HEK293 (cell line): ENCODE results near the gene IL16.

ENCODE experiments used
- CTCF ChIP-seq: fragments of 450-650 bp; formaldehyde crosslinking; IDR thresholded peaks from 2 replicates; pipeline ENCODE4 v1.5.1; 2016; ENCODE audit warnings: missing biosample characterization, missing genetic modification characterization
- SETDB1 ChIP-seq: IDR thresholded peaks from one replicate; pipeline ENCODE4 v1.6.1; 2017; ENCODE audit warnings: mild to moderate bottlenecking, low read length, moderate library complexity, mixed read lengths; ENCODE audit not compliant: insufficient read length
- ZNF184 ChIP-seq: fragments of 450-650 bp; IDR thresholded peaks from 2 replicates; pipeline ENCODE4 v1.5.1; 2018; ENCODE audit warnings: missing biosample characterization, mild to moderate bottlenecking, missing genetic modification characterization

GRCh38 chr15:81291916-81292522 lies 95.3 kb downstream of the IL16 start:
- TF ChIP-seq SETDB1 (no peak), ZNF184 (tag by site-specific recombination) (no peak), CTCF (tag by site-specific recombination) (no peak)
